Cerebellar nuclear complex (tissue), 1 donor: ENCODE data around the gene ENDOV.

Experiments
- DNase-seq, 2 experiments: peaks; one replicate each; lab custom pipeline; 2025; lab: John Stamatoyannopoulos, UW

The ENDOV gene

GRCh38 chr17:80468242-80468641 lies 53.3 kb downstream of the ENDOV start:
- no peak for DNase-seq

GRCh38 chr17:80468781-80469493 lies 54.0 kb downstream of the ENDOV start:
- no peak for DNase-seq

GRCh38 chr17:80469667-80470066 lies 54.7 kb downstream of the ENDOV start:
- DNase-seq, result no peak

GRCh38 chr17:80470603-80471002 lies 55.6 kb downstream of the ENDOV start:
- DNase-seq, result no peak

- DNase-seq, result no peak
Measured at GRCh38 chr17:80471922-80472321, 57.0 kb downstream of the ENDOV start.

- DNase-seq, result no peak
Measured at GRCh38 chr17:80472996-80473395, 58.0 kb downstream of the ENDOV start.

- DNase-seq, result no peak
Measured at GRCh38 chr17:80473701-80474100, 58.7 kb downstream of the ENDOV start.

- DNase-seq, result peak in 1 of 2 experiments; percentile 69
Measured at GRCh38 chr17:80474231-80474960, 59.4 kb downstream of the ENDOV start.

- no peak for DNase-seq
Measured at GRCh38 chr17:80474961-80475909, 60.3 kb downstream of the ENDOV start.

- peak in 1 of 2 experiments; percentile 41 for DNase-seq
Measured at GRCh38 chr17:80475910-80476876, 61.2 kb downstream of the ENDOV start, which contains the start of gene NPTX1. NPTX1 (minus strand) TSS chr17:80476607; CDS start chr17:80476446, 161 bp downstream.

GRCh38 chr17:80476877-80477646 lies 62.1 kb downstream of the ENDOV start:
- DNase-seq, result no peak

GRCh38 chr17:80477647-80478478 lies 62.9 kb downstream of the ENDOV start:
- peak in 1 of 2 experiments; percentile 20 for DNase-seq

GRCh38 chr17:80478487-80479245 lies 63.7 kb downstream of the ENDOV start:
- no peak for DNase-seq

GRCh38 chr17:80479246-80479566 lies 64.2 kb downstream of the ENDOV start:
- no peak for DNase-seq

GRCh38 chr17:80480248-80480647 lies 65.3 kb downstream of the ENDOV start:
- DNase-seq, result no peak

GRCh38 chr17:80481284-80482057 lies 66.5 kb downstream of the ENDOV start:
- DNase-seq, result no peak

- DNase-seq, result no peak
Measured at GRCh38 chr17:80482058-80482318, 67.0 kb downstream of the ENDOV start.
